SK-N-SH (cell line): ENCODE data around the gene B4GALNT3. TPM values are rescaled to one million over a fixed set of nuclear protein-coding genes. Genes with fewer than 3 reads are reported as not detected.

Experiments
- CTCF ChIA-PET: fragments of 300-600, 350-600 bp; formaldehyde crosslinking; extraction: SDS; loops from one replicate; lab custom pipeline; 2021; lab: Yijun Ruan, JAX
- POLR2A ChIA-PET: fragments of 350-600 bp; sonication (Branson Sonifier 250); formaldehyde crosslinking; extraction: SDS; loops from one replicate; lab custom pipeline; 2020; ENCODE audit warnings: antibody characterized with exemption, inconsistent platforms; lab: Yijun Ruan, JAX
- DNase-seq: peaks from one replicate; pipeline ENCODE4 v3.0.0; 2012
- H2AFZ ChIP-seq: fragments of 200-600 bp; sonication (generic); 2 replicates; pipeline ENCODE4 v1.8.1; 2016; ENCODE audit warnings: antibody characterized with exemption, mild to moderate bottlenecking, low read depth
- H3F3A ChIP-seq: fragments of 200-600 bp; sonication (generic); replicated peaks from 2 replicates; pipeline ENCODE3; 2016; ENCODE audit warnings: antibody characterized with exemption, mild to moderate bottlenecking; ENCODE audit not compliant: insufficient read depth
- H3K27ac ChIP-seq, 2 experiments: fragments of 200-500 bp in 1 of 2; fragments of 200-600 bp in 1 of 2; sonication (Bioruptor generic) in 1 of 2; sonication (generic), shearing (Covaris generic) in 1 of 2; 2 replicates each; pipeline versions ENCODE4 v1.5.1 to v1.6.1; 2014 to 2016; ENCODE audit warnings: low read depth in 2 of 2, inconsistent platforms in 1 of 2, low read length in 1 of 2, mild to moderate bottlenecking in 1 of 2, mixed read lengths in 1 of 2
- H3K27me3 ChIP-seq: fragments of 200-600 bp; sonication (generic), shearing (Covaris generic); 2 replicates; pipeline ENCODE4 v1.6.1; 2016; ENCODE audit warnings: mixed run types; ENCODE audit not compliant: insufficient read depth
- H3K36me3 ChIP-seq, 2 experiments: fragments of 200-500 bp in 1 of 2; fragments of 200-600 bp in 1 of 2; sonication (Bioruptor generic) in 1 of 2; sonication (generic) in 1 of 2; replicated peaks in 1 of 2; 2 replicates each; pipeline versions ENCODE3 to v1.5.1; 2014 to 2016; ENCODE audit warnings: low read length in 1 of 2, mild to moderate bottlenecking in 1 of 2; ENCODE audit not compliant: insufficient read depth in 2 of 2, control insufficient read depth in 1 of 2
- H3K4me1 ChIP-seq, 2 experiments: fragments of 200-500 bp in 1 of 2; fragments of 200-600 bp in 1 of 2; sonication (Bioruptor generic) in 1 of 2; sonication (generic), shearing (Covaris generic) in 1 of 2; 2 replicates each; pipeline versions ENCODE4 v1.5.1 to v1.6.1; 2014 to 2016; ENCODE audit warnings: low read depth in 1 of 2, low read length in 1 of 2, mixed run types in 1 of 2; ENCODE audit not compliant: insufficient read depth in 2 of 2, control insufficient read depth in 1 of 2
- H3K4me2 ChIP-seq: fragments of 200-600 bp; sonication (generic), shearing (Covaris generic); 2 replicates; pipeline ENCODE4 v1.6.1; 2017; ENCODE audit warnings: mixed run types
- H3K4me3 ChIP-seq, 2 experiments: fragments of 200-500 bp in 1 of 2; fragments of 200-600 bp in 1 of 2; sonication (Bioruptor generic) in 1 of 2; sonication (generic), shearing (Covaris generic) in 1 of 2; 2 replicates each; pipeline versions ENCODE4 v1.5.1 to v1.8.1; 2014 to 2016; ENCODE audit warnings: low read depth in 2 of 2, inconsistent platforms in 1 of 2, low read length in 1 of 2, mild to moderate bottlenecking in 1 of 2, mixed read lengths in 1 of 2, moderate library complexity in 1 of 2
- H3K79me2 ChIP-seq: fragments of 200-600 bp; sonication (generic); 2 replicates; pipeline ENCODE4 v1.8.1; 2017; ENCODE audit warnings: mild to moderate bottlenecking; ENCODE audit not compliant: insufficient read depth
- H3K9ac ChIP-seq: fragments of 200-600 bp; sonication (generic); 2 replicates; pipeline ENCODE4 v1.6.1; 2017; ENCODE audit warnings: mixed run types
- H3K9me2 ChIP-seq: fragments of 200-600 bp; sonication (generic); 2 replicates; pipeline ENCODE4 v1.6.1; 2017; ENCODE audit warnings: mixed run types
- H3K9me3 ChIP-seq: fragments of 200-600 bp; sonication (generic); 2 replicates; pipeline ENCODE4 v1.6.1; 2017; ENCODE audit warnings: mixed run types, mild to moderate bottlenecking, moderate library complexity
- H4K20me1 ChIP-seq: fragments of 200-600 bp; sonication (generic); 2 replicates; pipeline ENCODE4 v1.6.1; 2017; ENCODE audit warnings: mild to moderate bottlenecking, mixed run types; ENCODE audit not compliant: insufficient read depth
- CHD2 ChIP-seq: fragments of 150-350 bp; IDR thresholded peaks from 2 replicates; pipeline ENCODE4 v1.6.1; 2018; ENCODE audit warnings: low read length; ENCODE audit not compliant: partially characterized antibody
- ELF1 ChIP-seq: IDR thresholded peaks from 2 replicates; pipeline ENCODE4 v1.4.0; 2012
- EZH2phosphoT487 ChIP-seq: fragments of 200-600 bp; sonication (generic); IDR thresholded peaks from 2 replicates; pipeline ENCODE4 v1.6.1; 2017; ENCODE audit warnings: low read depth, mixed run types, mild to moderate bottlenecking, antibody characterized with exemption, moderate library complexity, borderline replicate concordance
- GABPA ChIP-seq: IDR thresholded peaks from 2 replicates; pipeline ENCODE4 v1.4.0; 2012; ENCODE audit warnings: low read depth, mild to moderate bottlenecking
- GATA2 ChIP-seq: sonication (generic); formaldehyde crosslinking; IDR thresholded peaks from 2 replicates; pipeline ENCODE4 v1.5.0; 2020; ENCODE audit warnings: mild to moderate bottlenecking, missing genetic modification reagents
- MEF2A ChIP-seq: IDR thresholded peaks from 2 replicates; pipeline ENCODE4 v1.4.0; 2012; ENCODE audit warnings: low read depth, borderline replicate concordance
- MXI1 ChIP-seq: IDR thresholded peaks from 2 replicates; pipeline ENCODE4 v1.6.1; 2012; ENCODE audit warnings: mild to moderate bottlenecking, low read depth, low read length, improper control_type of control experiment
- PBX3 ChIP-seq: IDR thresholded peaks from 2 replicates; pipeline ENCODE4; 2012
- POLR2AphosphoS5 ChIP-seq: IDR thresholded peaks from 2 replicates; pipeline ENCODE4 v1.6.1; 2012; ENCODE audit warnings: low read depth, low read length
- RCOR1 ChIP-seq: fragments of 150-350 bp; IDR thresholded peaks from 2 replicates; pipeline ENCODE4 v1.6.1; 2017; ENCODE audit warnings: antibody characterized with exemption, low read length
- RFX5 ChIP-seq: IDR thresholded peaks from 2 replicates; pipeline ENCODE4 v1.6.1; 2012; ENCODE audit warnings: mild to moderate bottlenecking, improper control_type of control experiment, low read length
- RXRA ChIP-seq: IDR thresholded peaks from 2 replicates; pipeline ENCODE4 v1.4.0; 2012; ENCODE audit warnings: low read depth, mild to moderate bottlenecking, borderline replicate concordance
- SIN3A ChIP-seq: IDR thresholded peaks from 2 replicates; pipeline ENCODE4 v1.6.1; 2012; ENCODE audit warnings: low read depth, mild to moderate bottlenecking, low read length, moderate library complexity, borderline replicate concordance
- TAF1 ChIP-seq: IDR thresholded peaks from 2 replicates; pipeline ENCODE4 v1.6.1; 2012; ENCODE audit warnings: low read depth, mild to moderate bottlenecking, low read length, moderate library complexity, borderline replicate concordance
- TCF12 ChIP-seq: IDR thresholded peaks from 2 replicates; pipeline ENCODE4 v1.4.0; 2012
- WGBS: methylation state at CpG from one replicate; pipeline ENCODE4 v1.1.6; 2017; ENCODE audit warnings: low lambda C conversion rate; 5-methylcytosine and 5-hydroxymethylcytosine counted together
- polyA plus RNA-seq, 3 experiments: library from polyadenylated mRNA; depleted of rRNA; stranded (reverse); fragments of >200 nt; gene quantifications; 2 replicates each; pipeline ENCODE4 v1.2.3, GENCODE V29; 2012
- TF ChIP-seq, protein P1 (sequence below): fragments of 200-600 bp; sonication (generic); IDR thresholded peaks from 2 replicates; pipeline ENCODE4 v1.6.1; 2017; ENCODE audit warnings: antibody characterized with exemption, mild to moderate bottlenecking, moderate library complexity
- TF ChIP-seq, protein P2 (sequence below): IDR thresholded peaks from 2 replicates; pipeline ENCODE4 v1.4.0; 2012; ENCODE audit warnings: low read depth, borderline replicate concordance
- TF ChIP-seq, protein P3 (sequence below): IDR thresholded peaks from 2 replicates; pipeline ENCODE4 v1.4.0; 2012; ENCODE audit warnings: low read depth, borderline replicate concordance
- TF ChIP-seq, protein P4 (sequence below): IDR thresholded peaks from 2 replicates; pipeline ENCODE4 v1.4.0; 2012; ENCODE audit warnings: low read depth

Gene B4GALNT3
- polyA plus RNA-seq, 1 of the 3 experiments (the other 2 are of a cell fraction): 0.53 TPM

GRCh38 chr12:544142-544541 lies 84.4 kb downstream of the B4GALNT3 start (continued):
- TF ChIP-seq RXRA (no peak), CHD2 (no peak), RFX5 (no peak), MXI1 (no peak), EZH2phosphoT487 (no peak), ELF1 (no peak)
- TF ChIP-seq, protein P1, sequence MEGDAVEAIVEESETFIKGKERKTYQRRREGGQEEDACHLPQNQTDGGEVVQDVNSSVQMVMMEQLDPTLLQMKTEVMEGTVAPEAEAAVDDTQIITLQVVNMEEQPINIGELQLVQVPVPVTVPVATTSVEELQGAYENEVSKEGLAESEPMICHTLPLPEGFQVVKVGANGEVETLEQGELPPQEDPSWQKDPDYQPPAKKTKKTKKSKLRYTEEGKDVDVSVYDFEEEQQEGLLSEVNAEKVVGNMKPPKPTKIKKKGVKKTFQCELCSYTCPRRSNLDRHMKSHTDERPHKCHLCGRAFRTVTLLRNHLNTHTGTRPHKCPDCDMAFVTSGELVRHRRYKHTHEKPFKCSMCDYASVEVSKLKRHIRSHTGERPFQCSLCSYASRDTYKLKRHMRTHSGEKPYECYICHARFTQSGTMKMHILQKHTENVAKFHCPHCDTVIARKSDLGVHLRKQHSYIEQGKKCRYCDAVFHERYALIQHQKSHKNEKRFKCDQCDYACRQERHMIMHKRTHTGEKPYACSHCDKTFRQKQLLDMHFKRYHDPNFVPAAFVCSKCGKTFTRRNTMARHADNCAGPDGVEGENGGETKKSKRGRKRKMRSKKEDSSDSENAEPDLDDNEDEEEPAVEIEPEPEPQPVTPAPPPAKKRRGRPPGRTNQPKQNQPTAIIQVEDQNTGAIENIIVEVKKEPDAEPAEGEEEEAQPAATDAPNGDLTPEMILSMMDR: no peak

DNA sequence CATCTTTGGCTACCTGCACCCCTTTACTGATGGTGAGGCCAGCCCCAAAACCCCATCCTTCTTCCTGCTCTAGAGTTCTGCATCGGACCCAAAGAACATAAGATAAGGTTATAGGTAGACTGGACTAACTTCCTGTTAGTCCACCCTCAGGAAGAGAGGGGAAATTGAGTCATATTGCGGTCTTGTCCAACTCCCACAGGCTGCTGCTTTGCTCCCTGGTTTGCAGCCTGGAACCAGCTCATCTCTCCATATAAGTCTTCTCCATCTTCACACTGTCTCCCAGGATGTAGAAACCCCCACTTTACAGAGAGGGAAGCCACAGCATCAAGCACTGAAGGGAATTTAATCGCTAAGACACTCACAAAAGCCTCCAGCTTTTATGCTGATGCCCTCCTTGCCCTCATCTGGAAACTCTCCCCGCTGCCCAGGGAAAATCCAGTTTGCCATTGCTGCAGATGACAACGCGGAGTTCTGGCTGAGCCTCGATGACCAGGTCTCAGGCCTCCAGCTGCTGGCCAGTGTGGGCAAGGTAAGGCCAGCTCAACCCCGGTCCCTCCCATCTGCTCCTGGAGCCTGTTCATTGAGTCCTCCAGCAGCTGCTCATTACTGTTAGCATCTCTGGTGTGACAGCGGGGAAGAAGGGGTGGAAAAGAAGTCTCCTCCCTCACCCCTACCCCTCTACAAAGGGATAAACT lies 85.3 kb downstream of the B4GALNT3 start:
- Histone ChIP-seq H3K4me1 (peaks cover 0 to 23% of the 10 kb centered on the region in 2 experiments; a peak in 1 of 4 replicates), H3K9ac (no peak overlapping the region), H4K20me1 (no peaks in the 10 kb centered on the region), H3K9me2 (no peaks in the 10 kb centered on the region), H3K79me2 (no peaks in the 10 kb centered on the region), H3K27ac (no peak overlapping the region), H3K36me3 (no peaks in the 10 kb centered on the region), H3F3A (no peaks in the 10 kb centered on the region), H3K4me2 (no peak overlapping the region), H3K9me3 (no peaks in the 10 kb centered on the region), H3K4me3 (no peak overlapping the region), H2AFZ (no peak overlapping the region), H3K27me3 (no peaks in the 10 kb centered on the region; the same call in 1 of the 2 replicates)
- TF ChIP-seq TAF1: no peak
- TF ChIP-seq, protein P2, sequence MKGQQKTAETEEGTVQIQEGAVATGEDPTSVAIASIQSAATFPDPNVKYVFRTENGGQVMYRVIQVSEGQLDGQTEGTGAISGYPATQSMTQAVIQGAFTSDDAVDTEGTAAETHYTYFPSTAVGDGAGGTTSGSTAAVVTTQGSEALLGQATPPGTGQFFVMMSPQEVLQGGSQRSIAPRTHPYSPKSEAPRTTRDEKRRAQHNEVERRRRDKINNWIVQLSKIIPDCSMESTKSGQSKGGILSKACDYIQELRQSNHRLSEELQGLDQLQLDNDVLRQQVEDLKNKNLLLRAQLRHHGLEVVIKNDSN: no peak
- no peak for TF ChIP-seq MEF2A
- TF ChIP-seq EZH2phosphoT487: no peak
- no peak for TF ChIP-seq GATA2 (CRISPR knock-in tag)
- TF ChIP-seq RCOR1: no peak
- TF ChIP-seq, protein P3, sequence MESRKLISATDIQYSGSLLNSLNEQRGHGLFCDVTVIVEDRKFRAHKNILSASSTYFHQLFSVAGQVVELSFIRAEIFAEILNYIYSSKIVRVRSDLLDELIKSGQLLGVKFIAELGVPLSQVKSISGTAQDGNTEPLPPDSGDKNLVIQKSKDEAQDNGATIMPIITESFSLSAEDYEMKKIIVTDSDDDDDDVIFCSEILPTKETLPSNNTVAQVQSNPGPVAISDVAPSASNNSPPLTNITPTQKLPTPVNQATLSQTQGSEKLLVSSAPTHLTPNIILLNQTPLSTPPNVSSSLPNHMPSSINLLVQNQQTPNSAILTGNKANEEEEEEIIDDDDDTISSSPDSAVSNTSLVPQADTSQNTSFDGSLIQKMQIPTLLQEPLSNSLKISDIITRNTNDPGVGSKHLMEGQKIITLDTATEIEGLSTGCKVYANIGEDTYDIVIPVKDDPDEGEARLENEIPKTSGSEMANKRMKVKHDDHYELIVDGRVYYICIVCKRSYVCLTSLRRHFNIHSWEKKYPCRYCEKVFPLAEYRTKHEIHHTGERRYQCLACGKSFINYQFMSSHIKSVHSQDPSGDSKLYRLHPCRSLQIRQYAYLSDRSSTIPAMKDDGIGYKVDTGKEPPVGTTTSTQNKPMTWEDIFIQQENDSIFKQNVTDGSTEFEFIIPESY: no peak
- TF ChIP-seq POLR2AphosphoS5: no peak
- TF ChIP-seq TCF12: no peak
- TF ChIP-seq, protein P4, sequence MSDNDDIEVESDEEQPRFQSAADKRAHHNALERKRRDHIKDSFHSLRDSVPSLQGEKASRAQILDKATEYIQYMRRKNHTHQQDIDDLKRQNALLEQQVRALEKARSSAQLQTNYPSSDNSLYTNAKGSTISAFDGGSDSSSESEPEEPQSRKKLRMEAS: no peak
- TF ChIP-seq PBX3: no peak
- TF ChIP-seq SIN3A: no peak
- TF ChIP-seq GABPA: no peak
- TF ChIP-seq MXI1: no peak
- CTCF ChIA-PET: interaction anchor here (0.6 to 17.8 kb wide), 2 partner anchors 95 to 154 kb away, joined by 4 to 560 read pairs; partner anchors contain the start of gene B4GALNT3
- no peak for DNase-seq
- 72% methylated on average over 9 of the region's 9 CpGs for WGBS
- POLR2A ChIA-PET: no interaction called here
